Measurements from ENCODE around the gene DTNB.
A peak's percentile ranks its signal among the peaks of the same experiment; 100 is the strongest.

DTNB gene

DNA sequence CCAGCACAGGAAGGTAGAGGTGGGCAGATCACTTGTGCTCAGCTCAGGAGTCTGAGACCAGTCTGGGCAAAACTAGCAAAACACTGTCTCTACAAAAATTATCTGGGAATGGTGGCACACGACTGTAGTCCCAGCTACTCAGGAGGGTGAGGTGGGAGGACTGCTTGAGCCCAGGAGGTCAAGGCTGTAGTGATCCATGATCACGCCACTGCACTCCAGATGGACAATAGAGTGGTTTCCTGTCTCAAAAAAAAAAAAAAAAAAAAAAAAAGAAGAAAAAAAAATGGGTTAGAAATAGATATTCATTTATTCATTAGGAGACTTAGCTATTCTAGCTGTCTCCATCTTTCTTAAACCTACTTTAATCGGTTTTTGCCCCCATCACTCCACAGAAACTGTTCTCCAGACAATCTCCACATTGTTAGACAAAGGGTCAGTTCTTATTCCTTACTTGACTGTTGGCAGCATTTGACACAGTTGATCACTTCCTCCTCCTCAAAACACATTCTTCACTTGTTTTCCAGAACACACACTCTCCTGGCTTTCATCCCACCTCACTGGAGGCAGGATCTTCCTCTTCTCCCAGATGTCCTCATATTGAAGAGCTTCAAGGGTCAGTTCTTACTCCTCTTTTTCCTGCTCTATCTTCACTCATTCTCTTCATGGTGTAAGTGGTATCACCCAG lies 103.1 kb downstream of the DTNB start:
- no peaks in the 10 kb centered on the region for H3K27me3 ChIP-seq (ENCODE audit: insufficient read depth, poor library complexity, severe bottlenecking)
- TF ChIP-seq SPI1 (IDR thresholded peaks at IDR 0.05; ENCODE audit: borderline replicate concordance, low read depth) (no peak), POLR2AphosphoS5 (IDR thresholded peaks at IDR 0.05; ENCODE audit: low read depth) (no peak), REST (IDR thresholded peaks at IDR 0.05; ENCODE audit: insufficient replicate concordance, low read depth) (no peak), CTCF (IDR thresholded peaks at IDR 0.05; ENCODE audit: insufficient read depth, low read length) (no peak), GABPA (IDR thresholded peaks at IDR 0.05; ENCODE audit: low read depth) (no peak)
- DNase-seq (ENCODE audit: low read depth in 1 of 2, low spot score in 1 of 2) = no peak
- no peak overlapping the region for H3K27ac ChIP-seq (replicated peaks)
- H3K4me3 ChIP-seq (replicated peaks; ENCODE audit: insufficient read depth, low read length) = no peak overlapping the region

- H3K27ac ChIP-seq (replicated peaks) = no peak overlapping the region
- no peak overlapping the region for H3K4me3 ChIP-seq (replicated peaks; ENCODE audit: insufficient read depth, low read length)
- peak; percentile 38 to 60 for DNase-seq (ENCODE audit: low read depth in 1 of 2, low spot score in 1 of 2)
- no peaks in the 10 kb centered on the region for H3K27me3 ChIP-seq (ENCODE audit: insufficient read depth, poor library complexity, severe bottlenecking)
- TF ChIP-seq POLR2AphosphoS5 (IDR thresholded peaks at IDR 0.05; ENCODE audit: low read depth) (no peak), CTCF (IDR thresholded peaks at IDR 0.05; ENCODE audit: insufficient read depth, low read length) (peak; percentile 21)
Observed at GRCh38 chr2:25567406-25567805, 106.0 kb downstream of the DTNB start.

DNA sequence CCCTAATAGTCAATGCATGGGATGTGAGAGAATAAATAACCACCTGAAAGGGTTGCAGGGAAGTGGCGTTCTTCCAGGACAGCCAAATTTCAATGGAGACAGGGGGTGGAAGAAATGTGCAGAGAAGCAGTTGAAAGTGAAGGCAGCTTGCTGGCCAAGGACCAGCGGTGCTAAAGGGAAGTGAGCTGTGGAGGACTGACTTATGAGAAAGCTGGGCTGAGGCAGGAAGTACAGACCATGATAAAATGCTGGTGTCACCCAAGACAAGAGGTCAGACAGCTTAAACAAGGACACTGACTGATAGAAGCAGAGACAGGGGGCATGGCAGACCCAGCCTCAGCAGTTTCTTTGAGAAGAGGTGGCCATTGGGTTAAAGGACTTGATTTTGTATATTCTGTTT lies 106.7 kb downstream of the DTNB start:
- Histone ChIP-seq H3K27me3 (ENCODE audit: insufficient read depth, poor library complexity, severe bottlenecking) (no peaks in the 10 kb centered on the region), H3K27ac (replicated peaks) (0 out of 2 replicates have a peak overlapping the region, but pooled peaks have one; percentile 2), H3K4me3 (replicated peaks; ENCODE audit: insufficient read depth, low read length) (no peak overlapping the region)
- no peak for TF ChIP-seq GABPA (IDR thresholded peaks at IDR 0.05; ENCODE audit: low read depth)
- TF ChIP-seq CTCF (IDR thresholded peaks at IDR 0.05; ENCODE audit: insufficient read depth, low read length) = no peak
- no peak for TF ChIP-seq REST (IDR thresholded peaks at IDR 0.05; ENCODE audit: insufficient replicate concordance, low read depth)
- TF ChIP-seq POLR2AphosphoS5 (IDR thresholded peaks at IDR 0.05; ENCODE audit: low read depth) = no peak
- peak; percentile 82 for TF ChIP-seq SPI1 (IDR thresholded peaks at IDR 0.05; ENCODE audit: borderline replicate concordance, low read depth)
- peak; percentile 37 to 67 for DNase-seq (ENCODE audit: low read depth in 1 of 2, low spot score in 1 of 2)

- Histone ChIP-seq H3K27me3 (ENCODE audit: insufficient read depth, poor library complexity, severe bottlenecking) (no peaks in the 10 kb centered on the region), H3K4me3 (replicated peaks; ENCODE audit: insufficient read depth, low read length) (no peak overlapping the region), H3K27ac (replicated peaks) (no peak overlapping the region)
- no peak for DNase-seq (ENCODE audit: low read depth in 1 of 2, low spot score in 1 of 2)
- no peak for TF ChIP-seq REST (IDR thresholded peaks at IDR 0.05; ENCODE audit: insufficient replicate concordance, low read depth)
- TF ChIP-seq CTCF (IDR thresholded peaks at IDR 0.05; ENCODE audit: insufficient read depth, low read length) = no peak
- no peak for TF ChIP-seq SPI1 (IDR thresholded peaks at IDR 0.05; ENCODE audit: borderline replicate concordance, low read depth)
- no peak for TF ChIP-seq POLR2AphosphoS5 (IDR thresholded peaks at IDR 0.05; ENCODE audit: low read depth)
- TF ChIP-seq GABPA (IDR thresholded peaks at IDR 0.05; ENCODE audit: low read depth) = no peak
Observed at GRCh38 chr2:25566094-25566493, 107.3 kb downstream of the DTNB start.
